Lower leg skin (tissue), 3 donors: ENCODE results near the gene SHROOM3.

Experiments used
- CTCF ChIP-seq, 3 donors: fragments of 450-650 bp; IDR thresholded peaks; one replicate each; pipeline ENCODE4 v1.5.1; 2016; ENCODE audit warnings: antibody characterized with exemption in 3 of 3, mild to moderate bottlenecking in 3 of 3, moderate library complexity in 2 of 3
- POLR2A ChIP-seq, 2 donors: fragments of 450-650 bp; IDR thresholded peaks; one replicate each; pipeline ENCODE4 v1.6.1; 2016 to 2017; ENCODE audit warnings: antibody characterized with exemption in 2 of 2, mild to moderate bottlenecking in 1 of 2, moderate library complexity in 1 of 2

GRCh38 chr4:76644831-76645485 is 209.9 kb downstream of the SHROOM3 start:
- no peak for TF ChIP-seq CTCF (IDR thresholded peaks at IDR 0.05)
- TF ChIP-seq POLR2A (IDR thresholded peaks at IDR 0.05): no peak
